ENCODE results near the gene PXDN. TPM values are rescaled to one million over a fixed set of nuclear protein-coding genes. Genes with fewer than 3 reads are reported as not detected.

PXDN gene
- total and polyA plus RNA-seq, 4 donors: 10.6 to 109 (median 81.7) TPM

DNA sequence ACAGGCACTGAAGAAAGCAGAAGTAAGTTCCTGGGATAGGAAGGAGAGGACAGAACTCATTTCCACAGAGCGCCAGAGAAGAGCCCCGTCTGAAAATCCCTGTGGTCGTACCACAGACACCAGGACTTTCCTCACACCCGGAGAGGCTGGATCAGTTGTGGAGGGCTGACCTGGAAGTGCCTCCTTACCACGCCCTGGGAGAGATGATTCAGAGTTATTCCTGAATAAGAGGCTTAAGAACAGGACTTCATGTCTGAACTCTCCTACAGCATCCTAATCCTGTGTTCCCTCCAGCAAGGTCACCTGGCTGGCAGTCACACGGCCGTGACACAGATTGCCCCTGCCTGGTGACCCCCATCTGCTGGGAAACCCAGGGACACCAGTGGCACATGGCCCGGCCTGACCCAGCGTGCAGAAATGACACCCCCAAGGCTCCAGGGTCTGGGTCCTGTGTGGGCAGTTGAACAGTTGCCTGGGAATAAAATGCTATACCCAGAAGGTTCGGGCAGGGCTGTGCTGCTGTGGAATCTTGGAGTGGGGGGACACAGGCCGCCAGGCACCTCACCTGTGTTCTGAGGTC, 105.9 kb downstream of the PXDN start:
- intact Hi-C loops (cut with DNase I): no loop called here
- no peak for ATAC-seq (ENCODE audit: low FRiP score)
- WGBS, 2 donors: 72% methylated on average over 11 of the region's 11 CpGs
- no peaks in the 10 kb centered on the region for H3K27me3 ChIP-seq (ENCODE audit: control insufficient read depth in 1 of 2, insufficient read depth in 2 of 2, low read length in 1 of 2)
- H3K4me1 ChIP-seq (ENCODE audit: control insufficient read depth in 1 of 2, insufficient read depth in 2 of 2, low read length in 2 of 2): no peaks in the 10 kb centered on the region
- peaks cover under 1 to 5% of the 10 kb centered on the region in 2 donors for H3K36me3 ChIP-seq (ENCODE audit: control insufficient read depth in 1 of 2, insufficient read depth in 2 of 2, low read length in 1 of 2)
- DNase-seq: peak in 1 of 2 donors; percentile 29
- H3K9me3 ChIP-seq (ENCODE audit: control insufficient read depth, low read length): no peaks in the 10 kb centered on the region
- H3K4me3 ChIP-seq (ENCODE audit: low read length in 2 of 2): no peak overlapping the region
- H3K27ac ChIP-seq (ENCODE audit: low read depth in 1 of 2, low read length in 2 of 2): no peak overlapping the region

DNA sequence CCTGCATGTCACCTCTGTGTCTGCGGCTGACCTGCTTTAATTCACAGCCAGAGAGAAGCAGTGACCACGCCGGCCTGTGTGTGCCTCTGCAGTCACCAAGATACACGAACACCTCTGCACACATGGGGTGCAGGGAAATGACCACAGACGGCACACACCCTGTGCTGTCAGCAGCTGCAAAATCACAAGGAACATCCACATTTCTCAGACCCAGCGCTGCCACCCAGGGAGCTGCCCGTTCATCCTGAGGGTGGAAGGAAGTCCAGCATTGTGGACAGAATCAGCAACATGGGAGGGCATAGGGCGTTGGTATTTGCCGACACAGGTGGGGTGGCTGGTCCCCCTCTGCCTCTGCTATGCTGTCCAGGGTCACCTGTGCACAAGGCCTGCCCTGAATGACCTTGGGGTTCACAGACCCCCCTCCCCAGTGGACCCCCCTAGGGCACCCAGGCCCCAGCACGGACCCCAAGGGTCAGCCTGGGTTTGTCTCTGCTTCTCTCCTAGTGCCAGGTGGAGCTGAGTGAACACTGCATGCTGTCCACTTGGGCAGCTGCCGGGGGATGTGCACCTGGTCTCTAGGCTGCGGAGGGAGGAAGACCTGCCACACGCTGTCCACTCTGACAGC, 107.4 kb downstream of the PXDN start:
- intact Hi-C loops (cut with DNase I): no loop called here
- no peaks in the 10 kb centered on the region for H3K27me3 ChIP-seq (ENCODE audit: control insufficient read depth in 1 of 2, insufficient read depth in 2 of 2, low read length in 1 of 2)
- DNase-seq (peak in 1 of 2 donors; percentile 32), ATAC-seq (ENCODE audit: low FRiP score) (no peak)
- no peak overlapping the region for H3K27ac ChIP-seq (ENCODE audit: low read depth in 1 of 2, low read length in 2 of 2)
- H3K4me3 ChIP-seq (ENCODE audit: low read length in 2 of 2): no peak overlapping the region
- peaks cover 3 to 7% of the 10 kb centered on the region in 2 donors for H3K36me3 ChIP-seq (ENCODE audit: control insufficient read depth in 1 of 2, insufficient read depth in 2 of 2, low read length in 1 of 2)
- WGBS, 2 donors: 65% methylated on average over 13 of the region's 13 CpGs
- no peaks in the 10 kb centered on the region for H3K9me3 ChIP-seq (ENCODE audit: control insufficient read depth, low read length)
- no peaks in the 10 kb centered on the region for H3K4me1 ChIP-seq (ENCODE audit: control insufficient read depth in 1 of 2, insufficient read depth in 2 of 2, low read length in 2 of 2)

DNA sequence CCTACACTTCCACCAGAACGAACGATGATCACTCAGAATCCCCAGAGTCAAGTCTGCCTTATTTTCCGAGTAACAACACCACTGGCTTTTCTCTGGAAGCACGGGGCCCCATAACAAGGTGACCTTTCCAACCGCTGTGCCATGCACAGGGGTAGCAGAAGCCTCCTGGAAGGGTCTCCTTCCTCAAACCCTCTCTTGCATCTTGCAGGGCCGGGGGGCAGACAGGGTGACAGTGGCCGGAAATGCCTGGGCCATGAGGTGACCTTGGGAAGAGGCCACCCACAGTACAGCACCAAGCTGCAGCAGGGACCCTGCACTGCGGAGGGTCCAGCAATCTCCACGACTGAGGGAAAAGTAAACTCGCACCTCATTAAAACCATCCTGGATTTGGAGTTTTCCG, 108.5 kb downstream of the PXDN start:
- no peaks in the 10 kb centered on the region for H3K4me1 ChIP-seq (ENCODE audit: control insufficient read depth in 1 of 2, insufficient read depth in 2 of 2, low read length in 2 of 2)
- H3K27me3 ChIP-seq (ENCODE audit: control insufficient read depth in 1 of 2, insufficient read depth in 2 of 2, low read length in 1 of 2): no peaks in the 10 kb centered on the region
- H3K9me3 ChIP-seq (ENCODE audit: control insufficient read depth, low read length): no peaks in the 10 kb centered on the region
- peak; percentile 27 to 28 for DNase-seq
- 87 to 89% methylated on average over 11 of the region's 11 CpGs for WGBS, 2 donors
- H3K36me3 ChIP-seq (ENCODE audit: control insufficient read depth in 1 of 2, insufficient read depth in 2 of 2, low read length in 1 of 2): peaks cover 3 to 7% of the 10 kb centered on the region in 2 donors
- intact Hi-C loops (cut with DNase I): no loop called here
- no peak overlapping the region for H3K27ac ChIP-seq (ENCODE audit: low read depth in 1 of 2, low read length in 2 of 2)
- ATAC-seq (ENCODE audit: low FRiP score): no peak
- no peak overlapping the region for H3K4me3 ChIP-seq (ENCODE audit: low read length in 2 of 2)

DNA sequence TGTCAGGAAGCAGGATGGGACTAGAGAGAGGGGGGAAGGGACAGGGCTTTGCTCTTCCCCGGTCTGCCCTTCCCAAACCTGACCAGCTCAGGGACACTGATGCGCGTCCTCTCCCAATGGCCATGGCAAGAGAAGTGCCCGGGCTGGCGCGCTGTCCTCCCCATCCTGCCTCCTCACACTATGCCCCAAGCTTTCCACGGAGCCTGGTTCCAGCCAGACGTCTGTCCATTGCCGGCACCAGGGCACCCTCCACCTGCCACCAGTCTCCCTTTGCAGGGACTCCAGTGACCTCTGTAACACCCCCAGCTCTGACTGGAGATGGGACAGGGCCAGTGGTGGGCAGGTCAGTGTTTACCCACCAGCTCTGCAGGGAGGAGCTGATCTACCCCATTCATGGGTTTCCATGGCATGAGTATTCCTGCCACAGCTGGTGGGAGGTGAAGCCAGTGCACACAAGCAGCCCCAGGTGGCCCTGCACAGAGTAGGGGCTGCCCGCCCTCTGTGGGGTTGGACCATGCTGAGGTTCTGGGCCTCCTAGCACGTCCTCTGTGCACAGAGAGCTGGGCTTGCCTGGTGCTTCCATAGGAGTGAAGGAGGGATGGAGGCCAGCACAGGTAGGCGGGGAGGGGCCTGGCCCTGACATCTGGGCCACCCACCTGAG, 109.5 kb downstream of the PXDN start:
- 90 to 95% methylated on average over 12 of the region's 12 CpGs for WGBS, 2 donors
- peaks cover 3 to 7% of the 10 kb centered on the region in 2 donors for H3K36me3 ChIP-seq (ENCODE audit: control insufficient read depth in 1 of 2, insufficient read depth in 2 of 2, low read length in 1 of 2)

DNA sequence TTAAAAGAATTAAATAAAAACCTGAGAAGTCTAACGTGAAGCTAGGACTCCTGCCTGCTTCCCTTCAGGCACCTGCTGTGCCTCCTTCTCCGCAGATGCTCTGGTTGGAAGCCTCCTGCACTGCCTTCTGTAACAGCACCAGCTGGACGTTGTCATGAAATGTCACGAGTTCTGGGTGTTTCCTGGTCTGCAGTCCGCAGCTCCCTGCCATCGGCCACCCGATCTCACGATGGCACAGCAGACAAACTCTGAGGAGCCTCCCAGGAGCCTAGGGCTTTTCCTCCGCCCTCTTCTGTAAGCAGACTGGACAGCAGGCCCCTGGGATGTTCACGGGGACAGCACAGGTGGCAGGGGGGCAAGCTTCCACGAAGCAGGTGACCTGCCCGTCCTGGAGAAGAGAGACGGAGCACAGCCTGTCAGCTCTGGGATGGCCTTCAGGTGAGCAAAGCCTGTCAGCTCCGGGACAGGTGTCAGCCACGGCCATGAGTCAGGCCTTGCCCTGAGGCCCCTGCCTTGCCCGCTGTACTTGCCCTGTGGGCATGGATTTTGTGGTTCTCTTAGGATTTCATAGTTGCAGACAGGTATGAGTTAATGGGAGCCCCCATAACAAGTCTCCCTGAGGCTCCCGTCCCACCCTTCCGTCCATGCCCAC, 110.3 kb downstream of the PXDN start:
- 80 to 84% methylated on average over 18 of the region's 18 CpGs for WGBS, 2 donors
- intact Hi-C loops (cut with DNase I): no loop called here
- Histone ChIP-seq H3K27me3 (ENCODE audit: control insufficient read depth in 1 of 2, insufficient read depth in 2 of 2, low read length in 1 of 2) (no peaks in the 10 kb centered on the region), H3K27ac (ENCODE audit: low read depth in 1 of 2, low read length in 2 of 2) (no peak overlapping the region), H3K4me3 (ENCODE audit: low read length in 2 of 2) (no peak overlapping the region), H3K36me3 (ENCODE audit: control insufficient read depth in 1 of 2, insufficient read depth in 2 of 2, low read length in 1 of 2) (peaks cover 3 to 7% of the 10 kb centered on the region in 2 donors), H3K4me1 (ENCODE audit: control insufficient read depth in 1 of 2, insufficient read depth in 2 of 2, low read length in 2 of 2) (no peaks in the 10 kb centered on the region), H3K9me3 (ENCODE audit: control insufficient read depth, low read length) (no peaks in the 10 kb centered on the region)
- DNase-seq: peak in 1 of 2 donors; percentile 41
- no peak for ATAC-seq (ENCODE audit: low FRiP score)

More for the DNA sequence above, 109.5 kb downstream of the PXDN start:
- Histone ChIP-seq H3K4me3 (ENCODE audit: low read length in 2 of 2) (no peak overlapping the region), H3K27ac (ENCODE audit: low read depth in 1 of 2, low read length in 2 of 2) (no peak overlapping the region), H3K9me3 (ENCODE audit: control insufficient read depth, low read length) (no peaks in the 10 kb centered on the region), H3K4me1 (ENCODE audit: control insufficient read depth in 1 of 2, insufficient read depth in 2 of 2, low read length in 2 of 2) (no peaks in the 10 kb centered on the region), H3K27me3 (ENCODE audit: control insufficient read depth in 1 of 2, insufficient read depth in 2 of 2, low read length in 1 of 2) (no peaks in the 10 kb centered on the region)
- ATAC-seq (ENCODE audit: low FRiP score) (no peak), DNase-seq (peak; percentile 12 to 60)
- intact Hi-C loops (cut with DNase I): no loop called here

DNA sequence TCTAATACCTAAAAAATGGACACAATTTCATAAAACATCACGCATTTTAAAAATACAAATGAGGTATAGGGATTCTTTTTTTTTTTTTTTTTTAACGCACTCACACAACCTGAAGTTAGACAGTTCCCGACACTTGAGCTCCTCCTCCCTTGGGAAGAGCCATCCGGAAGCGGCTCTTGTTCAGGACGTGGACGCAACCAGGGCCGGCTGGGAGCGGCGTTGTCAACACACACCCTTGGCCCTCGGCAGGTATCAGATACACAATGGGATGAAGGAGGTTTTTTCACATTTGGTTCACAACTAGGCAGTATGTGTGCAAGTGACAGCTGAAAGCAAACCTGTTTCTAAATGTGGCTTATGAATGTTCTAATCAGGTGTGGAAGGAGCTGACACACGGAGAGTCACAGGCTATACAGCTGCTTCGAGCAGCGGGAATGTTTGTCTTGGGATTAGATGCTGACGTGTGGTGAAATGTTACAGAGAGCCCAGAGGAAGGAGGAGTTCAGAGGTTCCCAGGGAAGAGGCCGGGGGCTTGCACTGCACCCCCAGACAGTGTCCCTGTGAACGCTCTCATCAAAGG, 111.1 kb downstream of the PXDN start:
- peak in 1 of 2 donors; percentile 22 for DNase-seq
- Histone ChIP-seq H3K27me3 (ENCODE audit: control insufficient read depth in 1 of 2, insufficient read depth in 2 of 2, low read length in 1 of 2) (no peaks in the 10 kb centered on the region), H3K4me1 (ENCODE audit: control insufficient read depth in 1 of 2, insufficient read depth in 2 of 2, low read length in 2 of 2) (no peaks in the 10 kb centered on the region), H3K4me3 (ENCODE audit: low read length in 2 of 2) (no peak overlapping the region), H3K9me3 (ENCODE audit: control insufficient read depth, low read length) (no peaks in the 10 kb centered on the region), H3K27ac (ENCODE audit: low read depth in 1 of 2, low read length in 2 of 2) (no peak overlapping the region), H3K36me3 (ENCODE audit: control insufficient read depth in 1 of 2, insufficient read depth in 2 of 2, low read length in 1 of 2) (peaks cover 3 to 7% of the 10 kb centered on the region in 2 donors)
- 79 to 86% methylated on average over 17 of the region's 17 CpGs for WGBS, 2 donors
- intact Hi-C loops (cut with DNase I): no loop called here
- no peak for ATAC-seq (ENCODE audit: low FRiP score)

DNA sequence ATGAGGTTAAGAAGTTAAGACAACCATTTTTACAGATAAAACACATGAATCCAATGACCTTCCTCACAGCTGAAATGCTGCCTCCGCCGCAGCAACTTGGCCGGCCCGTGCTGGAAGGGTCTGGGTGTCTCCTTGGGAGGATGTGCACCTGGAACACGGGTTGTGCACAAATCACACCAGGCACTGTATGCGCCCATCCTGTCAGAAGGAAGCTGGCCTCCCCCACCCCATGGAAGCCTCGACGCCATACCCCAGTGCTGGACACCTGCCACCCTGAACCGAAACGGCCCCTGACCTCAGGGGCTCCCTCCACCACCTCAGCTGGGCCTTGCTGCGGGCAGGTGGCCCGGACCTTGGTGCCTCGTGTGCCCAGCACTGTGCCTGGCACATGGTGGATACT, 111.8 kb downstream of the PXDN start:
- Histone ChIP-seq H3K4me1 (ENCODE audit: control insufficient read depth in 1 of 2, insufficient read depth in 2 of 2, low read length in 2 of 2) (no peaks in the 10 kb centered on the region), H3K27ac (ENCODE audit: low read depth in 1 of 2, low read length in 2 of 2) (no peak overlapping the region), H3K4me3 (ENCODE audit: low read length in 2 of 2) (no peak overlapping the region), H3K36me3 (ENCODE audit: control insufficient read depth in 1 of 2, insufficient read depth in 2 of 2, low read length in 1 of 2) (peaks cover 3 to 7% of the 10 kb centered on the region in 2 donors), H3K9me3 (ENCODE audit: control insufficient read depth, low read length) (no peaks in the 10 kb centered on the region), H3K27me3 (ENCODE audit: control insufficient read depth in 1 of 2, insufficient read depth in 2 of 2, low read length in 1 of 2) (no peaks in the 10 kb centered on the region)
- ATAC-seq (ENCODE audit: low FRiP score) (no peak), DNase-seq (peak in 1 of 2 donors; percentile 21)
- 85 to 89% methylated on average over 13 of the region's 13 CpGs for WGBS, 2 donors
- intact Hi-C loops (cut with DNase I): no loop called here

DNA sequence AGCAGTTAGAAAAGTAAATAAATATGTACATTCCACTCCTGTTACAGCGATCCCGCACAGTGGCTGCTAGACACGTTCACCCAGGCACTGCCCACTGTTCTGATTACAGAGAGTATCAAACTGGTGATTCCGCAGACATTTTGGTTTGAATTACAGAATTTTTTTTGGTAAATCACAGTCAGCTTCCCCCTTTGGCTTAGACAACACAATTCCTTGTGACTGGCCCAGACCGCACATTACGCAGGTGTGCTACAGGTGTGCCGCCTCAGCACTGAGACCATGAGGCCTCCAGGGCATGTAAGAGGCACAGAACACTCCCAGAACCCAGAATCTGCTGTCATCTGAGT, 112.3 kb downstream of the PXDN start:
- WGBS, 2 donors: 45 to 46% methylated on average over 7 of the region's 7 CpGs
- peaks cover 3 to 7% of the 10 kb centered on the region in 2 donors for H3K36me3 ChIP-seq (ENCODE audit: control insufficient read depth in 1 of 2, insufficient read depth in 2 of 2, low read length in 1 of 2)

More for the DNA sequence above, 112.3 kb downstream of the PXDN start:
- DNase-seq (peak in 1 of 2 donors; percentile 38), ATAC-seq (ENCODE audit: low FRiP score) (no peak)
- Histone ChIP-seq H3K27me3 (ENCODE audit: control insufficient read depth in 1 of 2, insufficient read depth in 2 of 2, low read length in 1 of 2) (no peaks in the 10 kb centered on the region), H3K9me3 (ENCODE audit: control insufficient read depth, low read length) (no peaks in the 10 kb centered on the region), H3K4me3 (ENCODE audit: low read length in 2 of 2) (no peak overlapping the region), H3K27ac (ENCODE audit: low read depth in 1 of 2, low read length in 2 of 2) (no peak overlapping the region), H3K4me1 (ENCODE audit: control insufficient read depth in 1 of 2, insufficient read depth in 2 of 2, low read length in 2 of 2) (no peaks in the 10 kb centered on the region)
- intact Hi-C loops (cut with DNase I): no loop called here
